Measurements from ENCODE around the gene IL34.

Gene IL34

DNA sequence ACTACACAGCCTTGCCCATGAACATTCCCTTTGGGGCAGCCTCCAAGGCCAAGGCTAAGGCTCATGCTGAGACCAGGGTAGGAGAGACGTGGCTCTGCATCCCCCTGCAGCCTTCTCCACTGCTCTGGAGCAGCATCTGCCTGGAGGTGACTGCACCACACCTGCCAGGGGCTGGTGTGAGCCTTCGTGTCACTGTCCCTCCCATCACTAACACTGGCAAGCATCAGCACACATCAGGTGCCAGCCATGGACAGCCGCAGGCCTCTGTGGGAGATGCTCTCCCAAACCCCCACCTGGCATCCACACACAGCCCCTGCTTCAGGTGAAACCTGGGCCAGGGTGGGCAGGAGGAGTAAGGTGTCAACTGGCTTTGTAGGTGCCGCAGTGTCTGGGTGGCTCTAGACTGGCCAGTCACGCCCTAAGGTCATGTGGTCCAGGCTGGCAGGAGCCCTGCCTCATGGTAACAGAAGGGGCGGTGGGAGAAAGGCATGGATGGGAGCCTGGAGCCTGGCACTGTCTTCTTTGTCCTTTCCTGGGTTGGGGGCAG is 57.5 kb downstream of the IL34 start:
- DNase-seq: no peak

DNA sequence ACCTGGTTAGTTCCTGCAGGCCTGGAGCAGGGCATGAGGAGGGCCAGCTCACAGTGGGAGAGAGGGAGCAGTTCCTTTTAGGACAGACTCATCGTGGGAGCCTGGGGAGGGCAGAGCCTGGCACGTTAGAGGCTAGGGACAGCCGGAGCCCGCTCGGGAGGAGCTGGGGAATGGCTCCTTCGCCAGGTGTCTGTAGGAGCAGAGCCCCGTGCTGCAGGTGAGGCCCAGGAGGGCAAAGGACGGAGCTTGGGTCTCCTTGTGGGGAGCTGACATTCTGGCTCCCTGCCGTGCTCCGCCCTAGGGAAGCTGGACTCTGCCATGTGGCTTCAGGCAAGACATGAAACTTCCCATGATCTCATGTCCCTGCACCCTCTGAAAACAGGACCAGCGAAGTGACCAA is 58.2 kb downstream of the IL34 start:
- DNase-seq: no peak

GRCh38 chr16:70705056-70705455 is 58.7 kb downstream of the IL34 start:
- DNase-seq: no peak

DNA sequence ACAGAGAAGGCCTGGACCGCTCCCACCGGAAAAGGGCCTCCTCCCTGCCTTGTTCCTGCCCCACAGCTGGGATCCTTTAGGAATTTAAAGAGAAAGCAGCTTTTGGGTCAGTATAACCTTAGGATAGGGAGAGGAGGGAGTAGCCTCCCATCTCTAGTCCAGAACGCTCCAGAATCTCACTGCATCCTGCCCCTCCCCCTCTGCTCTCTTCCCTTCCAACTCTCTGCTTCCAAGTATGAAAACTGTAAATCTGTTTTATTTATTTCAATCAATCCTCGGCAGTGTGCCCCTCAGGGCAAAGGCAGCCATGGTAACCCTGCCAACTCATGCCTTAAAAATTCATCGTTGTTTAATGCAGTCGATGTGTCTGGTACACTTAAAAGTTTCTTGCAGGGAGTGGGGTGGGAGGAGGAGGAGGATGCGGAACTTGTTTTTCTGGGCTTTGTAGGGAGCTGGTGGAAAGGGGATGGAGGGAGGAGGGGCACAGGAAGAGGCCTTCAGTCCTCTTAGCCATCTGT is 60.6 kb downstream of the IL34 start:
- DNase-seq: no peak

GRCh38 chr16:70708366-70709246 is 62.2 kb downstream of the IL34 start:
- no peak for DNase-seq

DNA sequence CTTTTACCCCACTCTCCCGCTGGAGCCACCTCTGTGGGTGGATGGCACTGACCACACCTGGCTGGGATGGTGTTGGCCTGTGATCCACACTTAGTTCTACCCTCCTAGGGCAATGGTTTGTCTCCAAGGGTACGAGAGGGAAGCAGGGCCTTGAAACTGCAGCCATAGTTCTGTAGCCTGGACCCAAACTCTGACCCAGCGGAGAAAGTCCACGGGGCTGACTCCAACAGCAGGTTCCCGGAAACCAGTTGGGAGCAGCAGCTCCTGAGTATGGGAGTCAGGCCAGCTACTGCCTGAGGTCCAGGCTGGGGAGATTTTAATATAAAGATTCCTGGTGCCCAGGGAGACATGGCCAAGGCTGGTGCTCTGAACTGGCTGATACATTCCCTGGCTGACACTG is 63.1 kb downstream of the IL34 start:
- DNase-seq: no peak

DNA sequence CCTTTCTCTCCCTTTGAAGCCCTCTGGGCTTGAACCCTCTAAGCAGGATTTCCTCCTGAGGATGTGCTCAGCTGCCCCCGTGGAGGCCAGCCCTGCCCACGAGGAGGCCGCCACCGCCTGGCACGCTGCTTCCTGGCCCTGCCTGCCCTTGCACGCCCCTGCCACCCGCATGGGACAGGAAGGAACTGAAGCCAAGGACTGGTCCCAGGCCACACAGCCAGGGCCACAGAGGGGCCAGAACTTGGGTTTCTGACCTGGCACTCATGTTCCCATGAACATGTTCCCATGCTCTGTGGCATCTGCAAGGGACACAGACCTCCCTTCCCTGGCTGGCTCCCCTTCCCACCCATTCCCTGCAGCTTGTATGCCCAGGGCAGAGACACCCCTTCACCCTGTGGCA is 63.6 kb downstream of the IL34 start:
- DNase-seq: no peak
